Stimulated activated CD8-positive, alpha-beta memory T cell treated with anti-CD3 and anti-CD28 coated beads, Interleukin-15, amount 100 ng/mL, for 4 hours (primary cell): Measurements from ENCODE around the gene CUEDC2.
A peak's percentile ranks its signal among the peaks of the same experiment; 100 is the strongest.

Experiments
- DNase-seq, 2 donors: peaks; one replicate each; pipeline ENCODE4 v3.0.0-alpha.2; 2020; ENCODE audit warnings: low read depth in 2 of 2

The CUEDC2 gene

GRCh38 chr10:102409604-102410428 lies 22.6 kb downstream of the CUEDC2 start:
- no peak for DNase-seq

- DNase-seq = peak; percentile 64 to 72
Observed at GRCh38 chr10:102408728-102409603, 23.4 kb downstream of the CUEDC2 start.

GRCh38 chr10:102408131-102408727 lies 24.1 kb downstream of the CUEDC2 start:
- DNase-seq = no peak

GRCh38 chr10:102407425-102408130 lies 24.8 kb downstream of the CUEDC2 start:
- no peak for DNase-seq

GRCh38 chr10:102406815-102407214 lies 25.6 kb downstream of the CUEDC2 start:
- DNase-seq = no peak

GRCh38 chr10:102405632-102406031 lies 26.7 kb downstream of the CUEDC2 start:
- DNase-seq = no peak

GRCh38 chr10:102405108-102405571 lies 27.2 kb downstream of the CUEDC2 start:
- no peak for DNase-seq

GRCh38 chr10:102404361-102405107 lies 27.8 kb downstream of the CUEDC2 start:
- DNase-seq = no peak

- DNase-seq = no peak
Observed at GRCh38 chr10:102403115-102403514, 29.3 kb downstream of the CUEDC2 start.

GRCh38 chr10:102402512-102402896 lies 29.9 kb downstream of the CUEDC2 start:
- no peak for DNase-seq

- no peak for DNase-seq
Observed at GRCh38 chr10:102401735-102402511, 30.5 kb downstream of the CUEDC2 start.

GRCh38 chr10:102401342-102401654 lies 31.1 kb downstream of the CUEDC2 start:
- no peak for DNase-seq

- DNase-seq = no peak
Observed at GRCh38 chr10:102400598-102401341, 31.6 kb downstream of the CUEDC2 start.

- DNase-seq = no peak
Observed at GRCh38 chr10:102400076-102400475, 32.3 kb downstream of the CUEDC2 start.

GRCh38 chr10:102399217-102400021 lies 33.0 kb downstream of the CUEDC2 start:
- DNase-seq = peak; percentile 70 to 72

- DNase-seq = no peak
Observed at GRCh38 chr10:102398172-102399020, 34.0 kb downstream of the CUEDC2 start.

- no peak for DNase-seq
Observed at GRCh38 chr10:102397222-102398171, 34.9 kb downstream of the CUEDC2 start.
